Mammary epithelial cell (primary cell): ENCODE results near the gene CD109.

Source experiments
- EZH2 ChIP-seq: IDR thresholded peaks from 2 replicates; pipeline ENCODE4 v1.6.1; 2012; ENCODE audit warnings: low read length, inconsistent platforms, borderline replicate concordance
- TF ChIP-seq, protein P1 (sequence below), 2 donors: IDR thresholded peaks in 1 of 2; conservative IDR thresholded peaks in 1 of 2; 2 replicates each; pipeline ENCODE4 v1.5.1; 2011 to 2012; ENCODE audit warnings: inconsistent platforms in 2 of 2, low read length in 2 of 2, mild to moderate bottlenecking in 2 of 2, control low read depth in 1 of 2, low read depth in 1 of 2; ENCODE audit not compliant: insufficient read depth in 1 of 2; ENCODE audit errors: extremely low read depth in 1 of 2

- no peak for TF ChIP-seq EZH2
- TF ChIP-seq, protein P1, sequence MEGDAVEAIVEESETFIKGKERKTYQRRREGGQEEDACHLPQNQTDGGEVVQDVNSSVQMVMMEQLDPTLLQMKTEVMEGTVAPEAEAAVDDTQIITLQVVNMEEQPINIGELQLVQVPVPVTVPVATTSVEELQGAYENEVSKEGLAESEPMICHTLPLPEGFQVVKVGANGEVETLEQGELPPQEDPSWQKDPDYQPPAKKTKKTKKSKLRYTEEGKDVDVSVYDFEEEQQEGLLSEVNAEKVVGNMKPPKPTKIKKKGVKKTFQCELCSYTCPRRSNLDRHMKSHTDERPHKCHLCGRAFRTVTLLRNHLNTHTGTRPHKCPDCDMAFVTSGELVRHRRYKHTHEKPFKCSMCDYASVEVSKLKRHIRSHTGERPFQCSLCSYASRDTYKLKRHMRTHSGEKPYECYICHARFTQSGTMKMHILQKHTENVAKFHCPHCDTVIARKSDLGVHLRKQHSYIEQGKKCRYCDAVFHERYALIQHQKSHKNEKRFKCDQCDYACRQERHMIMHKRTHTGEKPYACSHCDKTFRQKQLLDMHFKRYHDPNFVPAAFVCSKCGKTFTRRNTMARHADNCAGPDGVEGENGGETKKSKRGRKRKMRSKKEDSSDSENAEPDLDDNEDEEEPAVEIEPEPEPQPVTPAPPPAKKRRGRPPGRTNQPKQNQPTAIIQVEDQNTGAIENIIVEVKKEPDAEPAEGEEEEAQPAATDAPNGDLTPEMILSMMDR (conservative IDR thresholded peaks at IDR 0.05 in 1 of 2, IDR thresholded peaks at IDR 0.05 in 1 of 2; ENCODE audit: extremely low read depth in 1 of 2, insufficient read depth in 1 of 2, low read depth in 1 of 2, low read length in 2 of 2), result no peak
Measured at GRCh38 chr6:73728548-73729205, 32.7 kb downstream of the CD109 start.
